GM19372 (cell line): ENCODE data around the gene ATXN7L1.

ENCODE experiments used
- ATAC-seq: cut with Tn5 transposase; IDR thresholded peaks from one replicate; pipeline ENCODE4 v1.9.1; 2021; ENCODE audit warnings: mild to moderate bottlenecking, low read depth, moderate library complexity; ENCODE audit not compliant: unreplicated experiment

ATXN7L1 gene

DNA sequence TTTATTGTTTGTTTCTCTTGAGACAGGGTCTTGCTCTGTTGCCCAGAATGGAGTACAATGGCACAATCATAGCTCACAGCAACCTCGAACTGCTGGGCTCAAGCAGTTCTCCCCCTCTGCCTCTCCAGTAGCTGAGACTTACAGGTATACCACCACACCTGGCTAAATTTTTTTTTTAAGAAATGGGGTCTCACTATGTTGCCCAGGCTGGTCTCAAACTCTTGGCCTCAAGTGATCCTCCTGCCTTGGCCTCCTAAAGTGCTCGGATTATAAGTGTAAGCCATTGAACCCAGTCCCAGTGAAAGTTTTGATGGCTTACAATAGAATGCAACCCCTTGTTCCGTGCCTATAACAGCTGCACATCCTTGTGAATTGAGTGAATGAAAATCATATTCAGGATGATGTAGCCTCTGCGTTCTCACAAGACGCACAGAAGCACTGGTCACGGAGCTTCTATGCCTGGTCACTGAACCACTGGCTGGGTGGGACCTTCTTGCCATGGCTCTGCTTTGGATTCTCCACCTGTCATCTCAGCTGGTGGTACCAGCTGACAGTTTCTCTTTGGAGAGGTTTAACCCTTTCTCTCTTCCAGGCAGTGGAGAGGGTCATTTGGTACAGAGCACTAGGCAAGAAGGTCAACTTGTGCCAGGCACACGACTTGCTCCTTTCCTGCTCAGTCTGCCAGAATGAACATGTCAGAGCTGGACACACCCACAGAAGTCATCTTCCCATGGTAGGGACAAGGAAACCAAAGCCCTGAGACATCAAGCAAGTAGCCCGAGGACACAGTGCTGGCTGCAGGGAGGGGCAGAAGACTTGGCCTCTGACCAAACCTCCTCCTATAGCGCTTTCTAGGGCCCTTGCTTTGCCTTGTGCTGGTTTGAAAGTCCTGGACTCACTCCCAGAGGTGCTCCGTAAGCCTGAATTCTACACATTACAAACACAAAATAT, 89.6 kb downstream of the ATXN7L1 start:
- ATAC-seq: no peak

DNA sequence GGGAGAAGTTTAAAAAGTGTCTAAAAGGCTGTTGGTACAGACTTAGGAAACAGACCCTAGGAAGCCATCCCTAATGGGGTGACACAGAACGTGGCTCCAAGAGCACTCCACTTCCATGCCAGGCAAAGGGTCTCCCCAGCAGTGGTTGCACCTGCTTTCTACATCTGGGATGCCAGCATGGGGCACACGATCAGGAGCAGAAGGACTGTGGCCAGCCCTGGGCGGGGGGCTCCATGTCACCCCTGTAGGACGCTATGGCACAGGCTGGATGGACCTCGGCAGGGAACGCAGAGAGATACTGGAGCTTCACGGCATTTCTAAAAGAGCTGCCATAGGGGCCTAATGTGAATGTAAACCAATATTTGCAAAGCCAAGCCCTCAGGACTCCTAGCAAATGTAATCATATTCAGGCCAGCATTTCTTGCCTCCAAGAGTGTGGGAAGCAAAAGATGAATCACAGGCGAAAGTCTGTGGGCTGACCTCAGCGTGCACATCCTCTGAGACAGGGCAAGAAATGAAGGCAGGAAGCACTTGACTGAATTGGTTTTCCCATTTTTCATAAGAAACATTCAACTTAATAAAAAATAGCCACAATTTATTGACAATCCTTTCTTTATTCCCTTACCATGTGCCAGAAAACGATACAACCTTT, 93.9 kb downstream of the ATXN7L1 start:
- ATAC-seq: no peak

DNA sequence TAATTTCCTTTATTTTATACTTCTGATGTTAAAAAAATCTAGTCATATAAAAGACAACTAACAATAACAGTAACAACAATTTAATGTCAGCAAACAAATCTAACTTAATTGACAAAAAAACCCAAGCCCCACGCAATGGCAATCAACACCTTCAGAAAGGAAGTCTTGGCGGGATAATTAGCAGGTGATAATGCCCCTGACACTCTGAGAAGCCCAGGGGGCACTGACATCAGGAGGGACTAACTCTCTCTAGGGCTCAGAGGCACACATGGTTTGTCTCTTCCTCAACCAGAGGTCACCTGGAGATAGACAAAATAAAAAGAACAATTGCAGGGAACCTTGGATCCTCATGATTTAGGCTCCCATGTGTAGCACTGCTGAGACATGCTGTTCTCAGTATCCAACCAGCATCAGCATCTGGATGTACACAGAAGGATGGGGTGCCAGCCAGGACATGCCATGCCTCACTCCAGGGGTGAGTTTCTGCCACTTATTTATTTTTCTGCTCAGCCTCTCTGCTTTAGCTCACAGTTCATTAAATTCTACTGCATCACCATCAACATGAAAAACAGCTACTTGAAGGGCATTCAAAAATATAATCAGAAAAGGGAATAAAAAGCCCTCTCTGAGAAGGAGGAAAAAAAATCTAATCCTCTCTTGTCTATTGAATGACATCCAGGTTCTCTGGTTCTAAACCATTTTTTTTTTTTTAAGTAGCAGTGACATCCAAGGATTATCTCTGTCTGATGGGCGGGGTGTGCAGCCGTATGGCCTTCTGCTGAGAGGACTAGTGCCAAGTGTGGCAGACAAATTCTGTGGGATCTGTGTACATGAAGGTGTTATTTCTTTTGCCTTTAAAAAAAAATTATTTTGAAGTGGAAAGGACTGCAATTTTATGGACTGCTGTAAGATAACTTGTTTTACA, 96.3 kb downstream of the ATXN7L1 start:
- ATAC-seq: no peak

DNA sequence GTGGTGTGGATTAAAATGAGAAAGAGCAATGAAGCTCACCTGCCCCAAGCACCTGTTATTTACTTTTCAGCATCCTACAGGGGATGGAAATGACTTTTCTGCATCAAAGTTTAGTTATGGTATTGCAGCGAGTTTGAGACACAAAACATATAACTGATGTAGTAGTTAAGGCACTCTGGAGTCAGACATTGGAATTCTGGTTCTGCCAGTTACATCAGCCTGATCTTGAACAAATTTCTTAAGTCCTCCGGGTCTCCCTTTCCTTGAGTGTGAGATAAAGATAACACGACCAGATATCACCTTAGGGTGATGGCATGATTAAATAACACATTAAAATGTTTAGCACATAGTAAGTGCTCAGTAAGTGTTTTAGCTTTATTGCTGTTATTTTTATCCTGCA, 97.4 kb downstream of the ATXN7L1 start:
- no peak for ATAC-seq

DNA sequence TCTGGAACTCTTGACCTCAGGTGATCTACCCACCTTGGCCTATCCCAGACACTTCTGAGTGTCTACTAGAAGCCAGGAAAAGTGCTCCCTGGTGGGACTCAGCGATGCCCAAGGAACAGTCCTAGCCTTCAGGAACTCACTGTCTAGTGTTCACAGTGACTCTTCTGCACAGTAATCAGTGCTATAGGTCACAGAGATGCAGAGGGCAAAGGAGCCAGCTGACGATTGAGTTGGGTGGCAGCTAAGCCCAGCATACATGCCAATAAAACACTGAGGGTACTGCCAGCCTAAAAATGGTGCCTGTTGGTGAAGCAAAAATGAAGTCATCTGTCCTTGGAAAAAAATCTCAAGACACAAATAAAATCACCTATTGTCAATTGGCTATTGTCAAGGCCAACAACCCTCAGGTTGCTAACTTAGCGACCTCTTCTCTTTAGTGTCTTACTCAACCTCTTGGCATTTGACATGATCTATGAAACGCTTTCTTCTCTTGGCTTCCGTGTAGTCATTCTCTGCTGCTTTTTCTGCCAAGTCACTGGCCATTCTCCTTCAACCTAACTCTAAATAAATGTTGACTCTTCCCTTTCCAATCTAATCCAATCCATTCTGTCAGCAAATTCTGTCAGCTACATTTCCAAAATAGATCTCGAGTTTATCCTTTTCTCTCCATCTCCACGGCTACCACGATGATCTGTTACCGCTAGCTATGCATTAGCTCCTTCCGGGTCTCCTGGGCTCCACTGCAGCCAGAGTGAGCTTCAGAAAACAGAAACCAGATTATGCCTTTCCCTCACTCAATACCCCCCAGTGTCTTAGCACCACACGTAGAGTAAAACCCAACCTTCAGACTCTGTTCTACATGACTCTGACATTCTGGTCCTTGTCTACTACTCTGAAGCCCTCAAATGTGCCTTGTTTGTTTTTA, 99.2 kb downstream of the ATXN7L1 start:
- ATAC-seq: no peak

DNA sequence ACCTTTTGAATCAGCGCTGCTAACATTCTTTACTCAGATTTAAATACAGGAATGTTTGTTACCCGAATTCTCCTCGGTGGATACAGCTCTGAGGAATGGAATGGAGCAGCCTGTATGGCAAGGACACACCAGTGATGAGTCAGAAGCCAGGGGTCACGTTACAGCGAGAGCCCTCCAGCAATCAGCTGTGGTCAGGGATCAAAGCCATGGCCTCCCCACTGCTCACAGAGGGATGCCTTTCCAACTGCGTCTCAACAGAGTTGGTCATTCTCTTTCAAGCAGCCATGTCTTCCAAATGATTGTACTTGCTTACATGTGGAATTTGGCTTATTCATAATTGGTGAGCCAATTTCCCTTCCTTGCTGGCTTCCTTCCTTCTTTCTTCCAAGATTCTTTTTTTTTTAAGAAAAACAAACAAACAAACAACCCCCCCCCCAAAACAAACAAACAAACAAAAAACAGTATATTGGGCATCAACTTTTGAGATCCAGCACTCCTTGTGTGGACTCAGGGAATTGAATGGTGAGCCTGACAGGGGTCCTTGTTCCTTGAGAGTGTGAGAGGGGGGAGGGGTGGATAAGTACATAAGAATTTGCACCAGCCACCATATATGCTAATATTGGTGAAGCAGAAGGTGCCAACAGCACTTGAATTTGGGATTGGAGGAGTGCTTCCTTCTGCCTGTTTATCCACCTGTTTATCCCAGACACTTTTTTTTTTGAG, 100.2 kb downstream of the ATXN7L1 start:
- no peak for ATAC-seq

DNA sequence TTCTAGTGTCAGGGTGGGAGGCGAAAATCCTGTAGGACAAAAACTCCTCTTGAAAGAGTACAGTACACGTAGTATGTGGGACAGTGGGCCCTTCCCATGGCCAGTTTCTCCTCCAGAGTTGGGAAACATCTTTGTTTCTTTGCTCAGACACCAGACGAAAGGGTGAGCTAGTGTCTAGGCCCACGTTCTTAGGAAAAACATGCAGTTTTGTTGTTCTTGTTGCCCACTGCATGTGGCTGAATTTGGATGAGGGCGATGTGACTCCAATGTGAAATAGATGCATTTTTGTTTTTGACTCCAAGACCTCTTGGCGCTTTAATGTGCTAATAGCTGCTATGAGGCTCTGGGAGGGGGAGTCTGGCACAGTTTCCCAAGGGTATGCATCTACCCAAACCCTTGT, 100.8 kb downstream of the ATXN7L1 start:
- no peak for ATAC-seq

DNA sequence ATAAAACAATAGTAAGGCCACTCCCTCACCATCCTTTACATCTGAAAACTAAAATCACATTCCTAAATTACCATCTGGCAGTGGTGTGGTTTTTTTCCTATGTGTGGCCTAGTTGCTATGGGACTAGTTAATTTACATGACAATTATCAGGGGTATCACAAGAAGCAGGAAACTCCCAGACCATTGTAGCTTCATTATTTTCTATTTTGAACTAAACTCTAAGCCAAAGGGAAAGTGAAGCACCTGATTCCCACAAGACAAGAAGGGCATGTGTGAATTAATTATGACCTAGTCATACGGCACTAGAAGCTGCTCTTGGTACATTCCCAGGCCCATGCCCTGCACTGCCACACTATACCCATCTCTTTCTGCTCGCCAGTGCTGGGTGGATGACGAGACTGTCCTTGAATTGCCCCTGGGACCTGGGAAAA, 103.4 kb downstream of the ATXN7L1 start:
- ATAC-seq: no peak

DNA sequence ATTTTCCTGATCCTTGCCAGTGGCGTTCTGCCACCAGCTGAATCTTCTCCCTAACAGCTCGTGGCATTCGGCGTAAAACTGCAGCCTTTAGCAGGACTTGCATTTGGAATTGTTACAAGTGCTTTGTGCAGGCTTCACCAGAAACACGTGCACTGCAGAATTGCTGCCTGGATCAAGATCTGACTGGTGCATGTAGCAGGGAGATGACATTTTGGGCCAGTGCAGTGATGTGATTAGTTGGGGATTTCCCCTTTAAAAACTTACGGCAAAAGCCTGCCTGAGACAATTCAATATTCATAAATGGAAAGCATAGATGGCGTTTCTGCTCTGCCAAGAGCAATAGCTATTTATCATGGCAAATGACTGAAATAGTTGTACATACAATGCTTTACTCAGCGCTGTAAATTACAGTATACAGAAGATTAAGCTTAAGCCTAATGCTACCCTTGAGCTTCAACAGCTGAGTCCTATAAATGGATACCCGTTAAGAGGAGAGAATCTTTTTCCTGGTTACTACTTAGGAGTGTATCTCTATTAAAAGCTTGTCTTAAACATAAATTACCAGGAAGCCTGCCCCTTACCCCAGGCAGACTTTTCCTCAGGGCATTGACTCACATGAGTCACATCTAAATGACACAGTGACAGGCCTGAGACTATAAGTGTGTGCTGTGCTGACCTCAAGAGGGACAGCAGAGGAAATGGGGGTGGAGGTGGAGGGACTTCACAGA, 106.3 kb downstream of the ATXN7L1 start:
- ATAC-seq: no peak

DNA sequence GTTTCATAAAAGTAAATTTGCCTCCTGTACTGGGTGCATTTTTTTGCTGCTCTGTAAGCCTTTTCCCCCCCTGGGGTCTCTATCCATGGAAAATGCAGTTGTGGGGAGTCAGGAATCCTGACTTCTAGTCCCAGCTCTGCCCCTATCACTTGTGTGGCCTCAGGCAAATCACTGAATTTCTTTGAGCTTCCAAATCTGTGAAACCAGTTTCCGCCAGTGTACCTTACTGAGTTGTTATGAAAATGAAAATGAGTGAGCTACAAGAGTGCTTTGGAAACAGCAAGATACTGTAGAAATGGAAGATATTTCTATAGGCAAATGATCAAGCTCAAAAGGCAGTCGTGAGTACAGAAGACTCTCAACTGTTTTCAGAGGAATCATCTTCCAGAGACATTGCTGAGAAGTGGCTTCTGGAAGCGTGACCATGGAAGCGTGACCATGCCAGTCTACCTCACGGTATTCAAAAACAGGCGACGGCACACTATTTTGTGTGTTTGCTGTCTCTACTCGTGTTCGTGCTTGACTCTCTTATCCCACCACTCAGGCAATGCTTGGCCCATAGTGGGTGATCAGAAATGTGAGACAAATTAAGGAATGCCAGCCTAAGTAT, 107.4 kb downstream of the ATXN7L1 start:
- no peak for ATAC-seq

DNA sequence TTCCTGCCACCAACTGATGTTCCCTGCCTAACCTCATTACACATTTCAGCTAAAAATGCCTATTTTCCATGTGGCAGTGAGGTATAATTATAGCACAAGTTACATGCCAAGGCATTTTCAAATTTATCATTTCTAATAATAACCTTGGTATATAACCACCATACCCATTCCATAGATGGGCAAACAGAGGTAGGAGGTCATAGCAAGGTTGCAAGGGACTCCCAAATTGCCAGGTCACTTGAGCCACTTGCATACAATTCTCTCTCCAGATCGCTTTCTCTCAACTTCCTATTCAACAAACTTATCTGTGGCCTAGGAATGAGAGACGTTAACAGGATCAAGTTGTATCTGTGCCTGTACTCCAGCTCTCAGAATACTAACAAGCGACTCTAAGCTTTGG, 108.3 kb downstream of the ATXN7L1 start:
- ATAC-seq: no peak

DNA sequence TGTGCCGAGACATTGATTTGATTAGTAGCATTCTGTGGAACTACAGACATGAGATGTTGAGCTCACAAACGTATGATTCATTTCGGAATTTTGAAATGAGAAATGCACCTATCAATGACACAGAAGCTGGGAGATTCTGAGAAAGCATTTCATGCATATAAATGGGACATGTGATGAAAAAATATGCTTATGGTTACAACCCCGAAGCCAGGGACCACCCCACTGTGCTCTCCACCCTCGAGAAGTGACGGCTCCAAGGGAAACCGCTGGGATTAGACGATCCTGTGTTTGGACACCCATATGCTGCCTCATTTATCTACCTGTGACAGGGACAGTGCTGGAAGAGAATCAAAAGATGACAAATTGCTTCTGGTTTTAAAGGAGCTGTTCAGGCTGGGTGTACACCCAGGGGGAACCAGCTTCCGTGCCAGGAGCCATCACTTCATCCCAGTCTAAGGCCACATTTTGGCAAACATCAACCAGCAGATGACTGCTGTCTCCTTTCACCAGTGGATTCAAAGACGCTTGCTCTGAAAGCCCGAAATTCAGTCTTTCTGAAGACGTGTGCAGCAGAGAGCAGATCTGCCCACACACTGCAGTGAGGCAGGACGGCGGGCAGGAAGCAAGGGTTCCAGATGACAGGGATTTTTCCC, 109.9 kb downstream of the ATXN7L1 start:
- ATAC-seq: no peak

DNA sequence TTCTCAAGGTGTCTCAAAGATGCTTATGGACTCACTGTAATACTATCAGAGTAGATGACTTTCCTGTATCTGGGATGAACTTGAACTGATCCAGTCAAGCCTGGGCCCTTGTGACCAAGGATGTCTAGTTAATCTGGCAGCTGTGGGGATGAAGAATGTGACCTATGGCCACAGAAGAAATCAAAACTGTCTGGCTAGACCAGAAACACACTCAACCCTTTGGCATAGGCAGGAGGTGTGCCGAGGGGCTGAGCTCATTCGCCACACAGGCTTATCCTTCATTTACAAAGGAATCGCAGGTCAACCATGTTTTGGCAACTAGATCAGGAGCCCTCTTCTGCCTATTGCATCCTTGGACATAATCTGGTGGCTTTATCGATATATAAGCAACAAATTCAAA, 110.6 kb downstream of the ATXN7L1 start:
- no peak for ATAC-seq

DNA sequence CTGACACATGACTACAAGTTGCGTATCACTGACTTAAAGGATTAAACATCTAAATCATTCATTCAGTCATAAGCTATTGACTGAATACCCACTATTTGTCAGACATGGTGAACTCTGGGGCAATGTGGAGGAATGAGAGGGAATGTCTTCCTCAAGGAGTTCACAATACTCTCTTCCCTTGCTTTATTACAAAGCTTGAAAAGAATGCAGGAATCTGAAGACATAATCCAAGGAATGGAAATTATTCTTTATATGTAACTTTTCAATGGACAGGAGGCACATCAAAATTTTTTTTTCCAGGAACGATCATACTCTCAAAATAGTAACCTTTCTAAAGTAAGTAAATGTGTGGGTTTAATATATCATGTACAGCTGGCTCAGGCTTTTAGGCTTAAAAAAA, 111.9 kb downstream of the ATXN7L1 start:
- no peak for ATAC-seq

DNA sequence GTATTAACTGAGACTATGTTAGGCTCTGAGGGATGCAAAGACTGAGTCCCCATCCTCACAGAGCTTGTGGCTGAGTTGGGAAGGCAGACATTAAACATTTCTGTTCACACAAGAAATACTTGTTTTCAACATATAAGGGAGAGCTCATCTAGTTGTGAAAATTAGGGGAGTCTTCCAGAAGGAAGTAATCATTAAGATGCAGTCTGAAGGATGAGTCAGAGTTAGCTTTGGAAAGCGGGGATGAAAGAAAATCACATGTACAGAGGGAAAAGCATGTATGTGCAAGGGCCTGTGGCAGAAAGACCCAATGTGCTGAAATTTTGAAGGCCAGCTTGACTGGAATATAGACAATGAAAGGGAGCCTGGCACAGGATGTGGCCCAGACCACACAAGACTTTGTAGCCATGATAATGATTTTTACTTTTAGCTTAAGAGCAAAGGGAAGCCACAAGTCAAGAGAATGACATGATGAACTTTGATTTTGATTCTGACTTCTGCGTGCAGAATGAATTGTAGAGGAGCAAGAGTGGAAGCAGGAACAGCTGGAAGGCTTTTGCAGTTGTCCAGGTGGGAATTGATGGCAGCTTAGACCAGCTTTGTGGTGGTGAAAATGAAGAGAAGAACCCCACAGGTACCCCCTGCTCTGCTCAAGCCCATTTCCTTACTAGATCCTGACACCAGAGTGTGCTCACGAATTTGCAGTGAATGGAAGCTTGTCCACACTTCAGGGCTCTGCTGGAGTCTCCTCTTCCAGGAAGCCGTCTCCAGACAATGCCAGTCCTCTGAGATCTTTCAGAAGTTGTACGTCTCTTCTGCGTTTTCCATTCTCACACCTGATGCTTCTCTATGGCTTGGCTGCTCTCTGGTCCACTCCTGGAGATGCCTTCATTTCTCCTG, 115.6 kb downstream of the ATXN7L1 start:
- no peak for ATAC-seq

DNA sequence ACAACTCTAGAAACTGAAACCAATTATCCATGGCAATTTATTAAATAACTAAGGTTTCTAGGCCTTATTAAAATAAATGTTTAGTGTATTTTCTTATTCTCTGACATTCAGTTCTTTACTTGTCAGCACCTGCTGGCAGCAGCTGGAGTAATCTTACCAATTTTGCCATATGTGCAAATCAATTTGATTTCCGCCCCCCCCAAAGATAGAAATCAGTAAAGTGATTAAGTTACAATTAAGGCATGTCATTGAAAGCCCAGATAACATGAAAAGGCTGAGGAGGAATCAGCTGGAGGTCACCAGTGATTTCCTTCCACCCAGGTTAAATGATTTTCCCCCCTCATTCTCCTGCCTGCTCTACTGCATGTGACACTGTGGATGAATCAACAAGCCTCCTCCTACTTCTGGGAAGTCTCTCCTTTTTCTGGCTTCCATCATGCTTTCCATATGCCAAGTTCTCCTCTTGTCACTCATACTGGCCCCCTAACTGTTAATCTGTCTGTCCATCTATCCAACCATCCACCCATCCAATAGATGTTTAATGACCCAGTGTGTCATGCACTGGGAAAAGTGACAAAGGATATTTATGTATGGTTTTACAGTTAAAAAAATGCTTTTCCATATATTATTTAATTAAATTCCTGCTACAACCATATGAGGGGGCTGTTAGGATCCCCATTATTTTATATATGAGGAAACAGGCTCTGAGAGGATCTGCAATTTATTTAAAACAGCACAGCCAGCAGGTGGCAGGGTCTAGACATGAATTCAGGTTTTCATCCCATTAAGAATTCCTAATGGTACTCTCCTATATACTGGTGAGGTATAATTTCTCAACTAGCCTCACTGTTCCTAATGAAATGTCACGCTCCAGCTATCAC, 116.5 kb downstream of the ATXN7L1 start:
- no peak for ATAC-seq
